Activated CD8-positive, alpha-beta memory T cell treated with anti-CD3 and anti-CD28 coated beads, Interleukin-2, amount 10 ng/mL, durations not matched to agents 7 days and 5 days (primary cell): ENCODE results near the gene PAX5. TPM values are rescaled to one million over a fixed set of nuclear protein-coding genes. Genes with fewer than 3 reads are reported as not detected.
"Not testable (repeated sequence)": the region's sequence is repeated elsewhere in the genome, so short reads cannot be mapped to it uniquely, and the experiment has no call there.

ENCODE experiments used
- ATAC-seq: fragments of 150-1000 bp; cut with Tn5 transposase; one replicate; pipeline ENCODE4 v1.10.0; 2021; ENCODE audit warnings: moderate library complexity
- CTCF ChIA-PET: fragments of 350-600 bp; sonication (Branson Sonifier 250); formaldehyde crosslinking; loops from one replicate; lab custom pipeline; 2021; ENCODE audit warnings: antibody characterized with exemption; lab: Charles Lee
- DNase-seq: peaks from one replicate; pipeline ENCODE4 v3.0.0-alpha.2; 2020
- H3K27ac Mint-ChIP-seq: one replicate; pipeline ENCODE4 v1.8.0; 2021; ENCODE audit warnings: mild to moderate bottlenecking, mixed read lengths
- H3K27me3 Mint-ChIP-seq: one replicate; pipeline ENCODE4 v1.8.0; 2021; ENCODE audit warnings: mixed read lengths
- H3K36me3 Mint-ChIP-seq: one replicate; pipeline ENCODE4 v1.8.0; 2021; ENCODE audit warnings: mild to moderate bottlenecking, mixed read lengths
- H3K4me1 Mint-ChIP-seq: one replicate; pipeline ENCODE4 v1.8.0; 2021; ENCODE audit warnings: mixed read lengths
- H3K4me3 Mint-ChIP-seq: one replicate; pipeline ENCODE4 v1.8.0; 2021; ENCODE audit warnings: mild to moderate bottlenecking, moderate library complexity, mixed read lengths
- H3K9me3 Mint-ChIP-seq: one replicate; pipeline ENCODE4 v1.8.0; 2022; ENCODE audit warnings: low read depth, mixed read lengths
- total RNA-seq, 2 experiments: library from RNA; stranded (reverse); gene quantifications; one replicate each; pipeline ENCODE4 v1.2.3, GENCODE V29; 2021

PAX5 gene
- total RNA-seq, 2 experiments from 2014 or later = 0.14 to 0.20 TPM

GRCh38 chr9:37054363-37054720 is 20.3 kb upstream of the PAX5 start:
- peaks cover 66% of the 10 kb centered on the region for H3K27me3 Mint-ChIP-seq
- CTCF ChIA-PET = interaction anchor here (1.2 kb wide), 1 partner anchor 9 kb away, joined by 4 read pairs; no protein-coding TSS in a partner anchor
- H3K4me1 Mint-ChIP-seq, DNase-seq, H3K36me3 Mint-ChIP-seq, ATAC-seq, H3K4me3 Mint-ChIP-seq, H3K9me3 Mint-ChIP-seq, H3K27ac Mint-ChIP-seq: not testable (repeated sequence)

- no peaks in the 10 kb centered on the region for H3K4me1 Mint-ChIP-seq
- no peak for DNase-seq
- CTCF ChIA-PET = interaction anchor here (1.2 kb wide), 1 partner anchor 9 kb away, joined by 4 read pairs; no protein-coding TSS in a partner anchor
- H3K36me3 Mint-ChIP-seq = no peaks in the 10 kb centered on the region
- no peaks in the 10 kb centered on the region for H3K9me3 Mint-ChIP-seq
- peaks cover 70% of the 10 kb centered on the region for H3K27me3 Mint-ChIP-seq
- no peak for ATAC-seq
- H3K27ac Mint-ChIP-seq = no peak overlapping the region
- H3K4me3 Mint-ChIP-seq = no peak overlapping the region
These were observed 19.8 kb upstream of the PAX5 start for GRCh38 chr9:37053684-37054362.

GRCh38 chr9:37046683-37047082 is 12.6 kb upstream of the PAX5 start:
- no peak for DNase-seq
- CTCF ChIA-PET = no interaction called here
- Mint-ChIP-seq H3K9me3 (no peaks in the 10 kb centered on the region), H3K4me3 (no peak overlapping the region), H3K27me3 (peaks cover 66% of the 10 kb centered on the region), H3K4me1 (no peaks in the 10 kb centered on the region), H3K36me3 (no peaks in the 10 kb centered on the region), H3K27ac (no peak overlapping the region)
- ATAC-seq = no peak

- CTCF ChIA-PET = interaction anchor here (1.1 kb wide), 1 partner anchor 53 kb away, joined by 3 read pairs; no protein-coding TSS in a partner anchor
- Mint-ChIP-seq H3K4me1 (peaks cover 8% of the 10 kb centered on the region), H3K9me3 (no peaks in the 10 kb centered on the region)
These were observed 8.4 kb upstream of the PAX5 start for GRCh38 chr9:37042421-37042820.

GRCh38 chr9:37040508-37041127 is 6.5 kb upstream of the PAX5 start:
- H3K4me3 Mint-ChIP-seq = no peak overlapping the region
- H3K9me3 Mint-ChIP-seq = no peaks in the 10 kb centered on the region
- peaks cover 21% of the 10 kb centered on the region for H3K4me1 Mint-ChIP-seq
- H3K27me3 Mint-ChIP-seq = peaks cover 89% of the 10 kb centered on the region
- no peak for ATAC-seq
- no peak for DNase-seq
- no peak overlapping the region for H3K27ac Mint-ChIP-seq
- H3K36me3 Mint-ChIP-seq = peaks cover 3% of the 10 kb centered on the region
- CTCF ChIA-PET = no interaction called here

More at GRCh38 chr9:37042421-37042820, 8.4 kb upstream of the PAX5 start:
- H3K36me3 Mint-ChIP-seq = no peaks in the 10 kb centered on the region
- ATAC-seq (no peak), DNase-seq (no peak)
- H3K27me3 Mint-ChIP-seq = peaks cover 86% of the 10 kb centered on the region
- no peak overlapping the region for H3K4me3 Mint-ChIP-seq
- no peak overlapping the region for H3K27ac Mint-ChIP-seq

- peaks cover 3% of the 10 kb centered on the region for H3K36me3 Mint-ChIP-seq
- ATAC-seq (no peak), DNase-seq (no peak)
- no peak overlapping the region for H3K4me3 Mint-ChIP-seq
- no peaks in the 10 kb centered on the region for H3K9me3 Mint-ChIP-seq
- peaks cover 34% of the 10 kb centered on the region for H3K4me1 Mint-ChIP-seq
- H3K27me3 Mint-ChIP-seq = peaks cover 92% of the 10 kb centered on the region
- CTCF ChIA-PET = interaction anchor here (1.4 kb wide), 1 partner anchor 290 kb away, joined by 3 read pairs; no protein-coding TSS in a partner anchor
- no peak overlapping the region for H3K27ac Mint-ChIP-seq
These were observed 4.9 kb upstream of the PAX5 start for GRCh38 chr9:37038943-37039464.

- H3K27ac Mint-ChIP-seq = no peak overlapping the region
- H3K27me3 Mint-ChIP-seq = peaks cover 93% of the 10 kb centered on the region
- DNase-seq (no peak), ATAC-seq (no peak)
- H3K36me3 Mint-ChIP-seq = peaks cover 3% of the 10 kb centered on the region
- CTCF ChIA-PET = interaction anchor here (1.4 kb wide), 1 partner anchor 291 kb away, joined by 3 read pairs; no protein-coding TSS in a partner anchor
- no peaks in the 10 kb centered on the region for H3K9me3 Mint-ChIP-seq
- peaks cover 37% of the 10 kb centered on the region for H3K4me1 Mint-ChIP-seq
- peak overlapping the region; percentile 26 for H3K4me3 Mint-ChIP-seq
These were observed 4.4 kb upstream of the PAX5 start for GRCh38 chr9:37038302-37038942.

GRCh38 chr9:37037503-37038301 is 3.6 kb upstream of the PAX5 start:
- peak; percentile 8 for ATAC-seq
- Mint-ChIP-seq H3K4me1 (peaks cover 37% of the 10 kb centered on the region), H3K27ac (no peak overlapping the region), H3K27me3 (peaks cover 94% of the 10 kb centered on the region), H3K9me3 (no peaks in the 10 kb centered on the region), H3K4me3 (peak overlapping the region; percentile 73), H3K36me3 (peaks cover 3% of the 10 kb centered on the region)
- no peak for DNase-seq
- CTCF ChIA-PET = interaction anchor here (0.9 to 1.8 kb wide), 8 partner anchors 9 to 300 kb away, joined by 3 to 7 read pairs (median 4); partner anchors contain the start of gene ZCCHC7

GRCh38 chr9:37036776-37037502 is 2.9 kb upstream of the PAX5 start:
- CTCF ChIA-PET = interaction anchor here (0.9 to 1.8 kb wide), 7 partner anchors 8 to 301 kb away, joined by 3 to 7 read pairs (median 4); partner anchors contain the start of gene ZCCHC7
- peak overlapping the region; percentile 5 for H3K27ac Mint-ChIP-seq
- no peaks in the 10 kb centered on the region for H3K9me3 Mint-ChIP-seq
- peaks cover 3% of the 10 kb centered on the region for H3K36me3 Mint-ChIP-seq
- ATAC-seq (peak; percentile 57), DNase-seq (peak; percentile 52)
- H3K4me1 Mint-ChIP-seq = peaks cover 37% of the 10 kb centered on the region
- peaks cover 96% of the 10 kb centered on the region for H3K27me3 Mint-ChIP-seq
- H3K4me3 Mint-ChIP-seq = peak overlapping the region; percentile 73

GRCh38 chr9:37036371-37036775 is 2.3 kb upstream of the PAX5 start:
- Mint-ChIP-seq H3K27ac (peak overlapping the region; percentile 49), H3K36me3 (peaks cover 3% of the 10 kb centered on the region), H3K4me3 (peak overlapping the region; percentile 73), H3K27me3 (peaks cover 96% of the 10 kb centered on the region), H3K4me1 (peaks cover 37% of the 10 kb centered on the region), H3K9me3 (no peaks in the 10 kb centered on the region)
- DNase-seq (no peak), ATAC-seq (peak; percentile 6)
- CTCF ChIA-PET = interaction anchor here (1.1 to 1.8 kb wide), 4 partner anchors 10 to 293 kb away, joined by 4 to 7 read pairs (median 5); partner anchors contain the start of gene ZCCHC7

- Mint-ChIP-seq H3K27ac (peak overlapping the region; percentile 49), H3K9me3 (no peaks in the 10 kb centered on the region), H3K27me3 (peaks cover 96% of the 10 kb centered on the region), H3K36me3 (peaks cover 3% of the 10 kb centered on the region), H3K4me3 (peak overlapping the region; percentile 73), H3K4me1 (peaks cover 37% of the 10 kb centered on the region)
- ATAC-seq (no peak), DNase-seq (no peak)
- CTCF ChIA-PET = interaction anchor here (1.7 to 2.1 kb wide), 3 partner anchors 14 to 180 kb away, joined by 4 to 7 read pairs (median 5); partner anchors contain the start of gene ZCCHC7
These were observed 1.7 kb upstream of the PAX5 start for GRCh38 chr9:37035648-37036370.
